ENCODE data around the gene EVI2A. TPM values are rescaled to one million over a fixed set of nuclear protein-coding genes. Genes with fewer than 3 reads are reported as not detected.

Gene EVI2A
- total and polyA plus RNA-seq, 8 donors, result 0.20 to 8.5 (median 0.80) TPM

DNA sequence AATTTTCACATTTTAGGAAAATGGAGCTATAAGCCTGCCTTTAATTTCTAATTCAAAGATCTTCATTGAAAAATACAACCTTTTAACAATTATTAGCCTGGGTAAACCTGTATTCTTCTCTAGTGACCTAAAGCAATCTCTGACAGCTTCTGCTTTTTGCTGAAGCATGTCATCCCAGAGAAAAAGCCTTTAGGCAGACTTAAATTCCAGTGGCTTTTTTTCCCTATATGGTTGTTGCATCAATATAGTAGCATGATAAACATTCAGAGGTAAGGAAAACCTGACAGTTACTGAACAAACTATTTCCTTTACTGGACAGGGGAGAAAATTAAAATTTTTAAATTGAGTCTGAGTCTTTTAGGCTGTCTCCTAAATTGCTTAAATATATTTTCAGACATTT, 7.8 kb upstream of the EVI2A start:
- ATAC-seq, result no peak
- no peak for DNase-seq
- no peaks in the 10 kb centered on the region for H3K4me1 ChIP-seq
- intact Hi-C loops (cut with DNase I), result no loop called here
- peaks cover 0 to 10% (median 6%) of the 10 kb centered on the region in 3 donors for H3K36me3 ChIP-seq
- no peak overlapping the region for H3K27ac ChIP-seq
- H3K9me3 ChIP-seq, result no peaks in the 10 kb centered on the region
- FAIRE-seq, result no peak
- H3K4me3 ChIP-seq, result no peak overlapping the region
- TF ChIP-seq CTCF (IDR thresholded peaks at IDR 0.05), result no peak
- no peaks in the 10 kb centered on the region for H3K27me3 ChIP-seq

- intact Hi-C loops (cut with DNase I), result no loop called here
- Histone ChIP-seq H3K27me3 (no peaks in the 10 kb centered on the region), H3K9me3 (no peaks in the 10 kb centered on the region), H3K4me3 (no peak overlapping the region), H3K27ac (no peak overlapping the region), H3K4me1 (no peaks in the 10 kb centered on the region), H3K36me3 (peaks cover 0 to 10% (median 6%) of the 10 kb centered on the region in 3 donors)
- no peak for FAIRE-seq
- no peak for TF ChIP-seq CTCF (IDR thresholded peaks at IDR 0.05)
- DNase-seq, result no peak
- no peak for ATAC-seq
Observed at GRCh38 chr17:31328160-31328535, 6.7 kb upstream of the EVI2A start.

DNA sequence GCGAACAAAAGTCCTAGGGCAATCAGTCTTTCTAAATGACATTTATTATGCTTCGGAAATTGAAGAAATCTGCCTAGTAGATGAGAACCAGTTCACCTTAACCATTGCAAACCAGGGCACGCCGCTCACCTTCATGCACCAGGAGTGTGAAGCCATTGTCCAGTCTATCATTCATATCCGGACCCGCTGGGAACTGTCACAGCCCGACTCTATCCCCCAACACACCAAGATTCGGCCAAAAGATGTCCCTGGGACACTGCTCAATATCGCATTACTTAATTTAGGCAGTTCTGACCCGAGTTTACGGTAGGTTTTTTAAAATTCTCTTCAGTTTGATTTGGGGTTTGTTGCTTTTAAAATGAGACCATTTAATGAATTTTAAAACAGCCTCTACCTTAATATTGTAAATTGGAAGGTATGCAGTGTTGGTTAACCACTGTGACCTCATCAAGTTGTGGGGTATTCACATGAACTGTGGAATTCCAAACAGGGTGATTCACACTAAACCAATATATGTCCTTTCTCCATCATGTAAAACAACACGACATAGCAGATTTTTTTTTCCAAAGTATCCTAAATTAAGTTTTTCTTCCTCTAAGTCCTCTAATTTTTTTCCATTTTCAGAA, 6.2 kb upstream of the EVI2A start:
- DNase-seq (no peak), ATAC-seq (no peak), FAIRE-seq (no peak)
- H3K27ac ChIP-seq, result no peak overlapping the region
- H3K4me3 ChIP-seq, result no peak overlapping the region
- H3K9me3 ChIP-seq, result no peaks in the 10 kb centered on the region
- H3K36me3 ChIP-seq, result peaks cover 0 to 10% (median 6%) of the 10 kb centered on the region in 3 donors
- no peaks in the 10 kb centered on the region for H3K4me1 ChIP-seq
- 94 to 96% methylated on average over 12 of the region's 12 CpGs for WGBS, 2 donors
- no peak for TF ChIP-seq CTCF (IDR thresholded peaks at IDR 0.05)
- intact Hi-C loops (cut with DNase I), result no loop called here
- H3K27me3 ChIP-seq, result no peaks in the 10 kb centered on the region

DNA sequence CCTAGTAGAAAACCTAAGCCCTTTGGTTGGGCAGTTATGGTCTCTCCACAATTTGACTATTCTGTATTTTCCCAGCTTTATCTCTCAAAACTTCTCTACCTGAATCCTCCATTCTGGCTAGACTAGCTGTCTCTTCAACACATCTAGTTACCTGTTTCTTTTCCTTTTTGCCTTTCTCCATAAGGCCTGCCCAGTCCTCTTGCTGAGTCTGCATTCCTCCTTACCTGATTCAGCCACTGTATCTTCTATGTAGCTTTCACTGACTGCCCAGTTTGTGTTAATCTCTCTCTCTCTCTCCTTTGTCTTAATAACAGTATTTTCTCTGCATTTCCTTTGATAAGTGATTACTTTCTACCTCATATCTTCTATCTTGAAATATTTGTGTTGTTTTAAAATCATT, 2.1 kb upstream of the EVI2A start:
- TF ChIP-seq CTCF (IDR thresholded peaks at IDR 0.05), result no peak
- Histone ChIP-seq H3K27ac (no peak overlapping the region), H3K9me3 (no peaks in the 10 kb centered on the region), H3K4me1 (no peaks in the 10 kb centered on the region), H3K27me3 (no peaks in the 10 kb centered on the region), H3K36me3 (peaks cover 0 to 10% (median 0%) of the 10 kb centered on the region in 3 donors), H3K4me3 (no peak overlapping the region)
- DNase-seq, result no peak
- intact Hi-C loops (cut with DNase I), result no loop called here
- no peak for ATAC-seq
- FAIRE-seq, result no peak

DNA sequence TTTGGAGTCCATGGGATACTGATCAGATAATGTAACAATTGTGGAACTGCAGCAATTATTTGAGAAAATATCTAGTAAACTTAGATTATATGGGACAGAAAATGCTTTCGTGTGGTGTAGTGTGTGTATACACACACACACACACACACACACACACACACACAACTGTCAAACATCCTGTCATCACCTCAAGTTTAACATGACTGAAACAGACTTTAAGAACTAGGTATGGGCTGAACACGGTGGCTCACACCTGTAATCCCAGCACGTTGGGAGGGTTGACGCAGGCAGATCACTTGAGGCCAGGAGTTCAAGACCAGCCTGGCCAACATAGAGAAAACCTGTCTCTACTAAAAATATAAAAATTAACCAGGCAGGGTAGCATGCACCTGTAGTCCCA, 544 bp upstream of the EVI2A start:
- WGBS, 2 donors, result 95 to 98% methylated on average over 4 of the region's 4 CpGs
- ATAC-seq (no peak), DNase-seq (no peak)

More for the DNA sequence above, 544 bp upstream of the EVI2A start:
- H3K9me3 ChIP-seq, result no peaks in the 10 kb centered on the region
- H3K4me1 ChIP-seq, result peaks cover 0 to 3% (median under 1%) of the 10 kb centered on the region in 3 donors
- no peak for FAIRE-seq
- H3K27ac ChIP-seq, result no peak overlapping the region
- no peaks in the 10 kb centered on the region for H3K27me3 ChIP-seq
- intact Hi-C loops (cut with DNase I), result no loop called here
- no peak for TF ChIP-seq CTCF (IDR thresholded peaks at IDR 0.05)
- H3K4me3 ChIP-seq, result no peak overlapping the region
- no peaks in the 10 kb centered on the region for H3K36me3 ChIP-seq

Measured in pancreas (tissue), 10 donors.